ACC112 (cell line): ENCODE measurements around the gene POTEJ.
"Not testable (repeated sequence)": the region's sequence is repeated elsewhere in the genome, so short reads cannot be mapped to it uniquely, and the experiment has no call there.

ENCODE experiments used
- H2AFZ ChIP-seq: fragments of 200-600 bp; sonication (generic); one replicate; pipeline ENCODE4 v1.6.0; 2017; ENCODE audit warnings: antibody characterized with exemption, low read length; ENCODE audit not compliant: unreplicated experiment
- H3K27ac ChIP-seq: fragments of 200-600 bp; sonication (generic); 2 replicates; pipeline ENCODE4 v1.5.1; 2014; ENCODE audit warnings: low read depth, mild to moderate bottlenecking, antibody characterized with exemption, low read length, moderate library complexity
- H3K27me3 ChIP-seq: fragments of 200-600 bp; sonication (generic); 2 replicates; pipeline ENCODE4 v1.6.1; 2014; ENCODE audit warnings: mild to moderate bottlenecking, antibody characterized with exemption, low read length, moderate library complexity, mixed read lengths; ENCODE audit not compliant: insufficient read depth
- H3K36me3 ChIP-seq: fragments of 200-600 bp; sonication (generic); 2 replicates; pipeline ENCODE4 v1.6.1; 2016; ENCODE audit warnings: mild to moderate bottlenecking, antibody characterized with exemption, low read length, moderate library complexity, mixed read lengths; ENCODE audit not compliant: insufficient read depth
- H3K4me1 ChIP-seq: fragments of 200-600 bp; sonication (generic); one replicate; pipeline ENCODE4 v1.6.1; 2016; ENCODE audit warnings: low read length, mixed read lengths; ENCODE audit not compliant: insufficient read depth, unreplicated experiment, control insufficient read depth
- H3K4me3 ChIP-seq: fragments of 200-600 bp; sonication (generic); 2 replicates; pipeline ENCODE4 v1.5.1; 2014; ENCODE audit warnings: mild to moderate bottlenecking, low read depth, low read length
- H3K79me2 ChIP-seq: fragments of 200-600 bp; sonication (generic); one replicate; pipeline ENCODE4 v1.6.0; 2016; ENCODE audit warnings: low read length; ENCODE audit not compliant: control insufficient read depth, unreplicated experiment, insufficient read depth

The POTEJ gene

GRCh38 chr2:130601648-130602302 is 9.5 kb upstream of the POTEJ start:
- not testable (repeated sequence) for H2AFZ ChIP-seq, H3K4me1 ChIP-seq, H3K4me3 ChIP-seq, H3K27me3 ChIP-seq, H3K79me2 ChIP-seq, H3K36me3 ChIP-seq, H3K27ac ChIP-seq

DNA sequence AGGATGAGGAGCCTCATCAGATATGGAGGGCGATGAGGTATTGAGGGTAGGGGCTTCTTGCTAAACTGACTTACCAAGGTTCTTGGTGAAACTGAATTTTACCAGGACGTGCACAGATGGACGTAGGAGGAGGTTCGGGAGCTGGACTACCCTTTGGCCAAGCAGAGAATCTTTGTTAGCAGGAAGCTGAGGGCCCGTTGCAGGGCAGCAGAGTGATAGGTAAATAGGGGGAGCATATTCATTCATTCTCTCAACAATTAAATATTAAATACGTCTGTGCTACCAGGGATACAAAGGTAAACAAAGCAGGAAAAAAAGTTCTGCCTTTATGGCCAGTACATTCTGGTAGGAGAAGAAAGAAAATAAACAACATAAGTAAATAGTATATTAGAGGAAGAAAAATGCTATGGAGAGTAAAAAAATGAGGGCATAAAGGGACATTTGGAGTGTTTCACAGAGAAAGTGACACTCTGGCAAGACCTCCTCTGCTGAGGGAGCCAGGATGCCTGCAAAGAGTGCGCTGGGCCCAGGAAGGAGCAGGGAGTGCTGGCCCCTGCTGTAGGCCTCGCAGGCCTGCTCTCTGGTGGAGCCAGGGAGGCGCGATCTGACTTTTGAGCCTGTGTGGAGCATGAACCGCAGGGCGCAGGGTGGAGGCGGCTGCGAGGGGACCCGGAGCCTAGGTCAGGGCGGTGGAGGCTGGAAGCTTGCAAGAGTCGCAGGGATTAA is 2.8 kb upstream of the POTEJ start:
- not testable (repeated sequence) for H3K27me3 ChIP-seq, H3K79me2 ChIP-seq, H3K4me3 ChIP-seq

GRCh38 chr2:130609002-130609920 is 2.0 kb upstream of the POTEJ start:
- H3K79me2 ChIP-seq, H3K27ac ChIP-seq, H3K4me3 ChIP-seq, H3K4me1 ChIP-seq, H3K36me3 ChIP-seq, H2AFZ ChIP-seq, H3K27me3 ChIP-seq: not testable (repeated sequence)

More for the DNA sequence above, 2.8 kb upstream of the POTEJ start:
- not testable (repeated sequence) for H3K27ac ChIP-seq, H2AFZ ChIP-seq, H3K4me1 ChIP-seq, H3K36me3 ChIP-seq

DNA sequence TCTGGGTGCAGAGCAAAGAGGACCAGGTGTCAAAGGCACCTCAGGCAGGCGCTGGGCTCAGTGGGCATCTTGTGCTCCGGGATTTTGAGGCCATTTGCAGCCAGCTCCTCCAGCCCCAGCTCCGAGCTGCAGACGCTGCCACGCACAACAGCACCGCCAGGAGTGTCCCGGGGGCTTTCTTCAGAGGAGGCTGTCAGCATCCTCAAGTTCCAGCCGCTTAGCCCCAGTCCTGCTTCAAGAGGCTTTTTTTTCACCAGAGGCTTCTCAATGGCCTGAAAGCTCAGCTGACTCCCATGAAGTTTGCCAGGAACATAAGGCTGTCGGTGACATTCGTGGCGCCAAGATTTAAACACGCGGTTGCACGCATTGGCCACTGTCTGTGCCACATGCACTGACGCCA is 754 bp upstream of the POTEJ start:
- not testable (repeated sequence) for H2AFZ ChIP-seq, H3K27me3 ChIP-seq, H3K27ac ChIP-seq, H3K4me1 ChIP-seq, H3K4me3 ChIP-seq, H3K79me2 ChIP-seq, H3K36me3 ChIP-seq

- H3K4me3 ChIP-seq, H3K27me3 ChIP-seq, H3K4me1 ChIP-seq, H3K27ac ChIP-seq, H3K79me2 ChIP-seq, H2AFZ ChIP-seq, H3K36me3 ChIP-seq: not testable (repeated sequence)
Measured at GRCh38 chr2:130628784-130629475, 17.7 kb downstream of the POTEJ start.

- H3K36me3 ChIP-seq, H2AFZ ChIP-seq, H3K27me3 ChIP-seq, H3K4me1 ChIP-seq, H3K27ac ChIP-seq, H3K79me2 ChIP-seq, H3K4me3 ChIP-seq: not testable (repeated sequence)
Measured at GRCh38 chr2:130638973-130639372, 27.7 kb downstream of the POTEJ start.

GRCh38 chr2:130641688-130642087 is 30.4 kb downstream of the POTEJ start:
- H3K4me3 ChIP-seq, H3K79me2 ChIP-seq, H3K4me1 ChIP-seq, H3K27ac ChIP-seq, H3K27me3 ChIP-seq, H3K36me3 ChIP-seq, H2AFZ ChIP-seq: not testable (repeated sequence)

- H3K4me3 ChIP-seq, H3K79me2 ChIP-seq, H3K36me3 ChIP-seq, H2AFZ ChIP-seq, H3K27ac ChIP-seq, H3K27me3 ChIP-seq, H3K4me1 ChIP-seq: not testable (repeated sequence)
Measured at GRCh38 chr2:130649285-130649684, 38.0 kb downstream of the POTEJ start.

DNA sequence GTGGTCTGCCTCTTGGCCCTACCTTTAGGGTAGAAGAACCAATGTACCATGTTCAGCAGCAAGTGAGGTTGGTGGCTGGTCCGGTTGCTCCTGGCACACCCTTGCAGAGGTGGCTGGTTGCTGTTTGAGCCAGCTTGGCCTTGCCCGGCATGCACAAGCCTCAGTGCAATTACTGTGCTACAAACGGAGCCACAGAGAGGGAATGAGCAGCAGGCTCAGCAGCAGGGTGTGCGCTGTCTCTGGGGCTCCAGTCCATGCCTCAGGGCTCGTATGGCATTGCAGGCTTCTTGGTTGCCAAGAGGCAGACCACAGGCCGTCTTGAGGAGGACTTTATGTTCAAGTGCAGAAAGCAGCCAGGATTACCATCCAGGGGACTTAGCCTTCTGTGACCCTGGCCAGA is 53.3 kb downstream of the POTEJ start:
- not testable (repeated sequence) for H3K27me3 ChIP-seq

DNA sequence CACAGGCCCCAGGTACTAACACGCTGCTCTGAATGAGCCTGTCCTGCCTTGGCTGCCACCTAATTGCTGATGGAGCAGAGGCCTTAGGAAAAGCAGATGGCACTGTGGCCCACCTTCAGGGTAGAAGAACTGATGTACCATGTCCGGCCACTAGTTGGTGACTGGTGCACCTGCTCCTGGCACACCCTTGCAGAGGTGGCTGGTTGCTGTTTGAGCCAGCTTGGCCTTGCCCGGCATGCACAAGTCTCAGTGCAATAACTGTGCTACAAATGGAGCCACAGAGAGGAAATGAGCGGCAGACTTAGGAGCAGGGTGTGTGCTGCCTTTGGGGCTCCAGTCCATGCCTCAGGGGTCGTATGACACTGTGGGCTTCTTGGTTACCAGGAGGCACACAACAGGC is 54.4 kb downstream of the POTEJ start:
- not testable (repeated sequence) for H3K36me3 ChIP-seq, H2AFZ ChIP-seq, H3K4me1 ChIP-seq, H3K4me3 ChIP-seq, H3K27me3 ChIP-seq, H3K79me2 ChIP-seq, H3K27ac ChIP-seq

More for the DNA sequence above, 53.3 kb downstream of the POTEJ start:
- not testable (repeated sequence) for H3K79me2 ChIP-seq, H3K4me1 ChIP-seq, H3K36me3 ChIP-seq, H3K4me3 ChIP-seq, H2AFZ ChIP-seq, H3K27ac ChIP-seq
